Liver (tissue), 9 donors: ENCODE results near the gene IQCK. TPM values are rescaled to one million over a fixed set of nuclear protein-coding genes. Genes with fewer than 3 reads are reported as not detected.

Experiments used
- DNase-seq: peaks from one replicate; pipeline ENCODE4 v3.0.0-alpha.2; 2017; ENCODE audit warnings: low spot score
- H3K27ac ChIP-seq, 2 donors: one replicate each; pipeline ENCODE4 v1.7.0; 2013; ENCODE audit warnings: inconsistent platforms in 2 of 2, low read length in 2 of 2, control low read depth in 1 of 2, low read depth in 1 of 2, mild to moderate bottlenecking in 1 of 2
- H3K27me3 ChIP-seq, 4 donors: one replicate each; pipeline versions ENCODE4 v1.6.1 to v1.7.0; 2013; ENCODE audit warnings: low read length in 3 of 4, inconsistent platforms in 1 of 4, mild to moderate bottlenecking in 1 of 4, moderate library complexity in 1 of 4; ENCODE audit not compliant: control insufficient read depth in 4 of 4, insufficient read depth in 4 of 4
- H3K36me3 ChIP-seq, 4 donors: one replicate each; pipeline versions ENCODE4 v1.6.1 to v1.7.0; 2013; ENCODE audit warnings: low read length in 3 of 4, mild to moderate bottlenecking in 3 of 4, low read depth in 1 of 4, moderate library complexity in 1 of 4; ENCODE audit not compliant: control insufficient read depth in 4 of 4, insufficient read depth in 3 of 4
- H3K4me1 ChIP-seq, 4 donors: one replicate each; pipeline versions ENCODE4 v1.6.1 to v1.7.0; 2013; ENCODE audit warnings: low read length in 3 of 4, mild to moderate bottlenecking in 3 of 4, moderate library complexity in 1 of 4; ENCODE audit not compliant: control insufficient read depth in 4 of 4, insufficient read depth in 4 of 4
- H3K4me3 ChIP-seq, 3 donors: one replicate each; pipeline versions ENCODE4 v1.6.1 to v1.7.0; 2013; ENCODE audit warnings: low read length in 3 of 3, control low read depth in 1 of 3, low read depth in 1 of 3, mild to moderate bottlenecking in 1 of 3
- H3K9ac ChIP-seq, 2 donors: one replicate each; pipeline ENCODE4 v1.7.0; 2013; ENCODE audit warnings: low read length in 2 of 2, mild to moderate bottlenecking in 2 of 2, moderate library complexity in 2 of 2, control low read depth in 1 of 2, low read depth in 1 of 2
- H3K9me3 ChIP-seq, 4 donors: one replicate each; pipeline versions ENCODE4 v1.6.1 to v1.7.0; 2013; ENCODE audit warnings: low read length in 3 of 4; ENCODE audit not compliant: control insufficient read depth in 4 of 4
- EGR1 ChIP-seq, 2 donors: IDR thresholded peaks; 2 replicates each; pipeline ENCODE4 v1.6.1; 2016 to 2018; ENCODE audit warnings: antibody characterized with exemption in 2 of 2, low read depth in 2 of 2
- FOXA1 ChIP-seq: IDR thresholded peaks from 2 replicates; pipeline ENCODE4 v1.6.1; 2016; ENCODE audit warnings: antibody characterized with exemption
- FOXA2 ChIP-seq: IDR thresholded peaks from 2 replicates; pipeline ENCODE4 v1.6.1; 2016; ENCODE audit warnings: antibody characterized with exemption
- GABPA ChIP-seq, 2 donors: IDR thresholded peaks in 1 of 2; conservative IDR thresholded peaks in 1 of 2; 2 replicates each; pipeline ENCODE4 v1.6.1; 2016; ENCODE audit warnings: antibody characterized with exemption in 2 of 2, mild to moderate bottlenecking in 1 of 2, moderate library complexity in 1 of 2
- HNF4A ChIP-seq, 2 donors: conservative IDR thresholded peaks; 2 replicates each; pipeline ENCODE4 v1.6.1; 2016; ENCODE audit warnings: antibody characterized with exemption in 2 of 2, mild to moderate bottlenecking in 2 of 2
- HNF4G ChIP-seq: IDR thresholded peaks from 2 replicates; pipeline ENCODE4 v1.6.1; 2016; ENCODE audit warnings: antibody characterized with exemption
- JUND ChIP-seq, 2 donors: IDR thresholded peaks; 2 replicates each; pipeline ENCODE4 v1.6.1; 2016; ENCODE audit warnings: antibody characterized with exemption in 2 of 2
- NR2F2 ChIP-seq: IDR thresholded peaks from 2 replicates; pipeline ENCODE4 v1.6.1; 2016; ENCODE audit warnings: antibody characterized with exemption
- RAD21 ChIP-seq, 2 donors: IDR thresholded peaks; 2 replicates each; pipeline ENCODE4 v1.6.1; 2016; ENCODE audit warnings: antibody characterized with exemption in 2 of 2, mild to moderate bottlenecking in 2 of 2
- RXRA ChIP-seq, 2 donors: IDR thresholded peaks; 2 replicates each; pipeline ENCODE4 v1.6.1; 2017 to 2018; ENCODE audit warnings: antibody characterized with exemption in 2 of 2, mild to moderate bottlenecking in 1 of 2
- SP1 ChIP-seq: IDR thresholded peaks from 2 replicates; pipeline ENCODE4 v1.6.1; 2018; ENCODE audit warnings: antibody characterized with exemption, mild to moderate bottlenecking
- TAF1 ChIP-seq: conservative IDR thresholded peaks from 2 replicates; pipeline ENCODE4 v1.6.1; 2016; ENCODE audit warnings: antibody characterized with exemption, mild to moderate bottlenecking
- YY1 ChIP-seq: IDR thresholded peaks from 2 replicates; pipeline ENCODE4 v1.6.1; 2016; ENCODE audit warnings: antibody characterized with exemption, mild to moderate bottlenecking
- WGBS: extraction: QIAGEN DNeasy Blood & Tissue Kit; methylation state at CpG from one replicate; pipeline ENCODE4 v1.1.7; 2013; 5-methylcytosine and 5-hydroxymethylcytosine counted together
- polyA plus RNA-seq, 2 donors: library from polyadenylated mRNA; stranded (reverse) in 1 of 2; unstranded in 1 of 2; fragments of 200-250 nt in 1 of 2; fragments of >200 nt in 1 of 2; fragmentation: Nextera tagmentation in 1 of 2; extraction: Ambion mirVana in 1 of 2; gene quantifications; one replicate each; pipeline versions ENCODE4 v1.2.1 to v1.2.3, GENCODE V29; 2013 to 2015
- total RNA-seq, 2 donors: library from RNA; depleted of rRNA; stranded (reverse); fragments of >200 nt; gene quantifications; one replicate each; pipeline ENCODE4 v1.2.3, GENCODE V29; 2014
- TF ChIP-seq, protein P1 (sequence below): fragments of 150-350 bp; IDR thresholded peaks from 2 replicates; pipeline ENCODE4 v1.5.1; 2017; ENCODE audit warnings: improper control_type of control experiment, low read depth, low read length; ENCODE audit not compliant: missing input control
- TF ChIP-seq, protein P2 (sequence below): IDR thresholded peaks from 2 replicates; pipeline ENCODE4 v1.6.1; 2016; ENCODE audit warnings: antibody characterized with exemption
- TF ChIP-seq, protein P3 (sequence below): IDR thresholded peaks from 2 replicates; pipeline ENCODE4 v1.6.1; 2016; ENCODE audit warnings: antibody characterized with exemption
- TF ChIP-seq, protein P4 (sequence below): IDR thresholded peaks from 2 replicates; pipeline ENCODE4 v1.6.1; 2016; ENCODE audit warnings: antibody characterized with exemption
- TF ChIP-seq, protein P5 (sequence below): IDR thresholded peaks from 2 replicates; pipeline ENCODE4 v1.6.1; 2016; ENCODE audit warnings: antibody characterized with exemption, mild to moderate bottlenecking
- donor health status: healthy.
- donor health status: healthy.
- donor health status: healthy.
- donor health status: healthy.
- donor health status: healthy.

Gene IQCK
- total and polyA plus RNA-seq, 4 donors = 2.1 to 4.4 (median 2.9) TPM

DNA sequence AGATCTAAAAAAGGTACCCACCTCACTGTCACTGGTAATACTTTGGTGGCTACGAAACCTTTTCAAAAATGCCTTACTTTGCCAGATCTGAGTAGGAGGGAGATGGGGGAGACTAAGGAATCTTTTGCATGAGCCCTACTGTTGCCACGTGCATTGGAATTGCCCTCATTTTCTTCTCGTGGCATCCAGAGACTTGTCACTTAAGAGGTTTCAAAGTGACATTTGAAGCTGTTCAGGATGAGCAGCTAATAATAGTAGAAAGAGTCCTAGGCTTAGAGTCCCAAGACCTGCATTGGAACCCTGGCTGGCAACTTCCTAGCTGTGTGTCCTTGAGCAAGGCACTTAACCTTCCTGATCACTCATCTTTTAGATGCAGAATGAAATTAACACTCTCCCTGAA is 123.1 kb downstream of the IQCK start:
- no peaks in the 10 kb centered on the region for H3K27me3 ChIP-seq
- H3K4me1 ChIP-seq = no peaks in the 10 kb centered on the region
- TF ChIP-seq, protein P1, sequence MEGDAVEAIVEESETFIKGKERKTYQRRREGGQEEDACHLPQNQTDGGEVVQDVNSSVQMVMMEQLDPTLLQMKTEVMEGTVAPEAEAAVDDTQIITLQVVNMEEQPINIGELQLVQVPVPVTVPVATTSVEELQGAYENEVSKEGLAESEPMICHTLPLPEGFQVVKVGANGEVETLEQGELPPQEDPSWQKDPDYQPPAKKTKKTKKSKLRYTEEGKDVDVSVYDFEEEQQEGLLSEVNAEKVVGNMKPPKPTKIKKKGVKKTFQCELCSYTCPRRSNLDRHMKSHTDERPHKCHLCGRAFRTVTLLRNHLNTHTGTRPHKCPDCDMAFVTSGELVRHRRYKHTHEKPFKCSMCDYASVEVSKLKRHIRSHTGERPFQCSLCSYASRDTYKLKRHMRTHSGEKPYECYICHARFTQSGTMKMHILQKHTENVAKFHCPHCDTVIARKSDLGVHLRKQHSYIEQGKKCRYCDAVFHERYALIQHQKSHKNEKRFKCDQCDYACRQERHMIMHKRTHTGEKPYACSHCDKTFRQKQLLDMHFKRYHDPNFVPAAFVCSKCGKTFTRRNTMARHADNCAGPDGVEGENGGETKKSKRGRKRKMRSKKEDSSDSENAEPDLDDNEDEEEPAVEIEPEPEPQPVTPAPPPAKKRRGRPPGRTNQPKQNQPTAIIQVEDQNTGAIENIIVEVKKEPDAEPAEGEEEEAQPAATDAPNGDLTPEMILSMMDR = no peak
- H3K36me3 ChIP-seq = no peaks in the 10 kb centered on the region
- H3K9me3 ChIP-seq = no peaks in the 10 kb centered on the region
- H3K9ac ChIP-seq = no peak overlapping the region
- no peak for DNase-seq
- WGBS = 87% methylated on average over 3 of the region's 3 CpGs
- no peak overlapping the region for H3K27ac ChIP-seq
- no peak overlapping the region for H3K4me3 ChIP-seq

DNA sequence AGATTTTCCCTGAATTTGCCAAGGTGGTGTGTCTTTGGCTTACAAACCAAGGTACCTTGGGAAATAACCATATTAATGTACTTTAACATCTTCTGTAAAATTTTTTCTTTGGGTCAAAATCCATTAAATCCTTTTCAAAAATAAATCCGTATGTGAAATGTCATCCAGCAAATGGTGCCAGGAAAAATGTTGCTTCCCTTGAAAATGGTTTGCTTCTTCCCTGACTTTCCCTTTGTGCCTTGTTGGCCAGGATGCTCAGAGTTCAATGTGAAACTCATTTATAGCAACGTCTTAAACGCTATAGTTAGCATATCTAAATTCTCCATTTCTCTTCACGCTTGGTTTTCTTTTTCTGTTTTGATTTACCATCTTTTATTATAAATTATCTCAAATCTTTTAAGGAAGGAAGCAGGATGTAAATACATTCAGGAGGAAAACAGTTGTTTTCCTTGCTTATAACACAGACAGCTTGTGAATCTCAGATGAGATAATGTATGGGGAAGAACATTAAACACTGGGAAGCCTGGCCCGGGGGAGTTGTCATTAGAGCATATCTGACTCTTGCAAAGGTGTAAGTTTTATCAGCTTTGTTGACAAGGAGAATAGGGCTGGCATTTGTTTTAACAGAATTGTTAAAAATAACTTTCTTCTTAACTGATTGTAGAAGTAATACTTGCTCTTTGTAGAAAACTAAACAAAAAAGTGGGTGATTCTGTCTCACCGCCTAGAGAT is 124.5 kb downstream of the IQCK start:
- TF ChIP-seq, protein P1 = no peak
- TF ChIP-seq YY1 = no peak
- no peak for TF ChIP-seq RAD21 (IDR thresholded peaks at IDR 0.05)
- no peak for TF ChIP-seq EGR1 (IDR thresholded peaks at IDR 0.05; ENCODE audit: low read depth in 2 of 2)
- TF ChIP-seq HNF4G = no peak
- TF ChIP-seq, protein P2, sequence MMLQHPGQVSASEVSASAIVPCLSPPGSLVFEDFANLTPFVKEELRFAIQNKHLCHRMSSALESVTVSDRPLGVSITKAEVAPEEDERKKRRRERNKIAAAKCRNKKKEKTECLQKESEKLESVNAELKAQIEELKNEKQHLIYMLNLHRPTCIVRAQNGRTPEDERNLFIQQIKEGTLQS = no peak
- TF ChIP-seq SP1 = no peak
- TF ChIP-seq, protein P3, sequence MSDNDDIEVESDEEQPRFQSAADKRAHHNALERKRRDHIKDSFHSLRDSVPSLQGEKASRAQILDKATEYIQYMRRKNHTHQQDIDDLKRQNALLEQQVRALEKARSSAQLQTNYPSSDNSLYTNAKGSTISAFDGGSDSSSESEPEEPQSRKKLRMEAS = no peak
- no peak for TF ChIP-seq FOXA2
- no peak for TF ChIP-seq FOXA1
- no peak for TF ChIP-seq RXRA (IDR thresholded peaks at IDR 0.05)
- TF ChIP-seq, protein P4, sequence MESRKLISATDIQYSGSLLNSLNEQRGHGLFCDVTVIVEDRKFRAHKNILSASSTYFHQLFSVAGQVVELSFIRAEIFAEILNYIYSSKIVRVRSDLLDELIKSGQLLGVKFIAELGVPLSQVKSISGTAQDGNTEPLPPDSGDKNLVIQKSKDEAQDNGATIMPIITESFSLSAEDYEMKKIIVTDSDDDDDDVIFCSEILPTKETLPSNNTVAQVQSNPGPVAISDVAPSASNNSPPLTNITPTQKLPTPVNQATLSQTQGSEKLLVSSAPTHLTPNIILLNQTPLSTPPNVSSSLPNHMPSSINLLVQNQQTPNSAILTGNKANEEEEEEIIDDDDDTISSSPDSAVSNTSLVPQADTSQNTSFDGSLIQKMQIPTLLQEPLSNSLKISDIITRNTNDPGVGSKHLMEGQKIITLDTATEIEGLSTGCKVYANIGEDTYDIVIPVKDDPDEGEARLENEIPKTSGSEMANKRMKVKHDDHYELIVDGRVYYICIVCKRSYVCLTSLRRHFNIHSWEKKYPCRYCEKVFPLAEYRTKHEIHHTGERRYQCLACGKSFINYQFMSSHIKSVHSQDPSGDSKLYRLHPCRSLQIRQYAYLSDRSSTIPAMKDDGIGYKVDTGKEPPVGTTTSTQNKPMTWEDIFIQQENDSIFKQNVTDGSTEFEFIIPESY = no peak
- TF ChIP-seq NR2F2 = no peak
- TF ChIP-seq GABPA (IDR thresholded peaks at IDR 0.05 in 1 of 2, conservative IDR thresholded peaks at IDR 0.05 in 1 of 2) = no peak
- no peak for TF ChIP-seq HNF4A (conservative IDR thresholded peaks at IDR 0.05)
- TF ChIP-seq, protein P5, sequence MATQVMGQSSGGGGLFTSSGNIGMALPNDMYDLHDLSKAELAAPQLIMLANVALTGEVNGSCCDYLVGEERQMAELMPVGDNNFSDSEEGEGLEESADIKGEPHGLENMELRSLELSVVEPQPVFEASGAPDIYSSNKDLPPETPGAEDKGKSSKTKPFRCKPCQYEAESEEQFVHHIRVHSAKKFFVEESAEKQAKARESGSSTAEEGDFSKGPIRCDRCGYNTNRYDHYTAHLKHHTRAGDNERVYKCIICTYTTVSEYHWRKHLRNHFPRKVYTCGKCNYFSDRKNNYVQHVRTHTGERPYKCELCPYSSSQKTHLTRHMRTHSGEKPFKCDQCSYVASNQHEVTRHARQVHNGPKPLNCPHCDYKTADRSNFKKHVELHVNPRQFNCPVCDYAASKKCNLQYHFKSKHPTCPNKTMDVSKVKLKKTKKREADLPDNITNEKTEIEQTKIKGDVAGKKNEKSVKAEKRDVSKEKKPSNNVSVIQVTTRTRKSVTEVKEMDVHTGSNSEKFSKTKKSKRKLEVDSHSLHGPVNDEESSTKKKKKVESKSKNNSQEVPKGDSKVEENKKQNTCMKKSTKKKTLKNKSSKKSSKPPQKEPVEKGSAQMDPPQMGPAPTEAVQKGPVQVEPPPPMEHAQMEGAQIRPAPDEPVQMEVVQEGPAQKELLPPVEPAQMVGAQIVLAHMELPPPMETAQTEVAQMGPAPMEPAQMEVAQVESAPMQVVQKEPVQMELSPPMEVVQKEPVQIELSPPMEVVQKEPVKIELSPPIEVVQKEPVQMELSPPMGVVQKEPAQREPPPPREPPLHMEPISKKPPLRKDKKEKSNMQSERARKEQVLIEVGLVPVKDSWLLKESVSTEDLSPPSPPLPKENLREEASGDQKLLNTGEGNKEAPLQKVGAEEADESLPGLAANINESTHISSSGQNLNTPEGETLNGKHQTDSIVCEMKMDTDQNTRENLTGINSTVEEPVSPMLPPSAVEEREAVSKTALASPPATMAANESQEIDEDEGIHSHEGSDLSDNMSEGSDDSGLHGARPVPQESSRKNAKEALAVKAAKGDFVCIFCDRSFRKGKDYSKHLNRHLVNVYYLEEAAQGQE = no peak
- no peak for TF ChIP-seq TAF1
- TF ChIP-seq JUND (IDR thresholded peaks at IDR 0.05) = no peak
- H3K36me3 ChIP-seq = no peaks in the 10 kb centered on the region
- no peaks in the 10 kb centered on the region for H3K27me3 ChIP-seq
- no peak overlapping the region for H3K27ac ChIP-seq
- no peak overlapping the region for H3K4me3 ChIP-seq
- no peak for DNase-seq
- no peak overlapping the region for H3K9ac ChIP-seq
- H3K9me3 ChIP-seq = no peaks in the 10 kb centered on the region
- H3K4me1 ChIP-seq = no peaks in the 10 kb centered on the region
- 65% methylated on average over 6 of the region's 6 CpGs for WGBS
